Activated effector memory CD4-positive, alpha-beta T cell treated with Interleukin-2 at 50 U/mL for 16 hours (primary cell): ENCODE data around the gene HEBP1.

Source experiments
- DNase-seq: peaks from one replicate; pipeline ENCODE4 v3.0.0-alpha.2; 2020

HEBP1 gene

DNA sequence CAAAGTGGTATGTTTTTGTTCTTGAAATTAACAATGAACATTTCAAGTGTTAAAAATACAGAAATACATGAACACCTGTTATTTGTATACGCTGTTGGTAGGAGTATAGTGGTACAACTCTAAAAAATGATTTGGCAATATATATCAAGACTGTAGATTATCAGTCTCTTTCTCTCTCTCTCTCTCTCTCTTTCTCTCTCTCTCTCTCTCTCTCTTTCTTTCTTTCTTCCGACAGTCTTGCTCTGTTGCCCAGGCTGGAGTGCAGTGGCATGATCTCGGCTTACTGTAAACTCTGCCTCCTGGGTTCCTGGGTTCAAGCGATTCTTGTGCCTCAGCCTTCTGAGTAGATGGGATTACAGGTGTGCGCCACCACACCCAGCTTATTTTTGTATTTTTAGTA lies 12.6 kb downstream of the HEBP1 start:
- no peak for DNase-seq

DNA sequence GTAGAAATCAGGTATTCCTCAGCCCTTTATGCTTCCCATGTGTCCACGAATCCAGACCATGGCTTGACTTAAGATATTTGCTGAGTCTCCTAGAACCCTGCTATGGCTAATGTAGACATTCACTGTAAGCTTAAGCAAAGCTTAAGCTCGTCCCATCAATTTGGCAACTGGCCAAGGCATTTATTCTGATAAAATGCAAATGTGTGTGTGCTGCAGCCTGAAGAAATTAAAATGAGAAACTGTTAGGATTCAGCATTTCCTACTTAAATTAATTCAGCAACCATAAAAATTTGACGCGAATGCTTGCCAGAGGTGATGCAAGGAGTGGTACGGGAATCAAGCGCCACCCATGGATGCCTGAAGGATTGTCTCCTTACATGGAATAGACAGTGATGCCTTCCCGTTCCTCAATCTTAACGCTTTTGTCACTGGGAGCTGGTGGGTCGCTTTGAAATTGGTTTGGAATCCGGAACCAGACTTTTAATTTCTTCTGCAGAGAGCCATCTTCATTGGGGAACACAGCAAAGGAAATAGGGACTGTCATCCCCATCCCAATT lies 13.2 kb downstream of the HEBP1 start:
- DNase-seq = no peak

DNA sequence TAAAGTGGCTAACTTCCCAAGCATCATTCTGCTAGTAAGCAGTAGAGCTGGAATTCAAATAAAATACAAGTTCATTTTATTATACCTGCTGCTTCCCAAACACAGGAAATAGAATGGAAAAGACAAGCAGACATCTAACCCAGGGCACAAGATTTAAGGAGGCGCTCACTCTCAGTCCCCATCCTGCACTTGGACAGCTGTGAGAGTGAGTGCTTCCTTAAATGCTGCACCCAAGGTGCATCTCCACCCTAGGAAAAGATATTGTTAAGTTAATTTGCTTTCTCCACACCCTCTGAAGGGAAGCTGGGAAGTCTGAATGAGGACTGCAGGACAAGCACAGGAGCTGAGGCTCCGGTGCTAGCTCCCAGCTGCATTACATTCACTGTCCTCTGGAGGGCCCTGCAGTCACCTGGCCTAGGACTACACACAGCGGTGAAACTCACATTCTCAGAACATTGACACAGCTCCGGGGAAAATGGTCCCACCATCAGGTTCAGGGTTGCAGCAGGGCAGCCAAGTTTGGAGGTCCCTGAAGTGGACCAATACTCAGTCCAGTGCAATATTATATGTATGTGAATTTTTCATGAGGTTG lies 14.2 kb downstream of the HEBP1 start:
- no peak for DNase-seq

DNA sequence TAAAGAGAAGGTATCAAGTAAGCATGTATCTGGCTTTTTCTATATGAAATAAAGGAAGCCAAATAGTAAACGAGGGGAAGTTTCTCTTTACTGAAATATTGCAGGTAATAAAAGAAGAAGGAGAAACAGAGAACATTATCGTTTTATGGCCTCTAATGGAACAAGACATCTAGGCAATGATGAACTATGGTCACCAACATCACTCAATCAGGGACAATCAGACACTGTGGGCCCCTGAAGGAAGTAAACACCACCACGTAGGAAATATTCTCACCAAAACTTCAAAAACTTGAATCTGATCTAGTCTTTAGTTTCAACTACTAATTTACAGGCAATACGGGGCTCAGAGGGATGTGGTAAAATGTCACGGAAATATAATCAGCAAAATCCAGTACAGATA lies 15.9 kb downstream of the HEBP1 start:
- DNase-seq = no peak

DNA sequence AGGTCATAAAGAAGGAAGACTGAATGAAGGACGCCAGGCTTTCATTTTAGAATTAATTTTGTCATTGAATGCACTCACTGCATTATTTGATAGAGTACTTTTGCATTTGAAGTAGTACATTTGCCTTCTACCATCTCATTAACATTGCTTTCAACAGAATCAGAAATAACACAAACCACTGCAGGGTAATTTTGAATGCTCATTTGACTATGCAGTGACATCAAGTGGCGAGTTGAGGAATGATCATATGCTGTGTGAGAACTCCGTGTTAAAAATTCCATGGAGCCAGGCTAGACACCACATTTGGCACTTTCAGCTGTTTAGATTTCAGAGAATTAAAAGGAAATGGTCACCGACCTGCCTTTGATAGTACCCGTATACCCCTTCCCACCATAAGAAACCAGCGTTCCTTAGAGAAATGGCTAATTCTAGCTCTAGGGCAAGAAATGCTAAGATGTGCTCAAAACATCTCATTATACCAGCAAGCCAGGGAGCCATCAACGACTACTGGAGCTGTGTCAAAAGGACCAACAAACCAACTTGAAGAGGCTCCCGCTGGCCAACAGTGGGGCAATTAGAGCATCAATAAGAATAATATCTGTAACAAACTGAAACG lies 16.5 kb downstream of the HEBP1 start:
- no peak for DNase-seq

DNA sequence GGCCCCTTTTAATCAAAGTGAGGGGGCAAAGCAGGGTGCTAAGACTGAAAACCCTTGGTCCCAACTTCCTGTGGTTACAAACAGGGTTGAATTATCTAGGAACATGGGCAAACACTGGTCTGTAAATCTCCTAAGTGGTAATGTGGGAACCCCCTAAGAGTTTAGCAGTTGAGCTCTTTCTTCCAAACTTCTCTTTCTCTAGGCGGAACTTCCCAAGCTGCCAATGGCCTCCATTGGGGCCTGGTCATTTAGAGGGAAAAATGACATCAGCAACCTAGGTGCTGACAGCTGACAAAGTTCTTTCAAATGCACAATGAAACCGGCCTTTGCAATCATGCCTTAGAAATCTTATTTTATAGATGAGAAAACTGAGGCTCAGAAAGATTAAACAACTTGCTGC lies 17.7 kb downstream of the HEBP1 start:
- DNase-seq = no peak

DNA sequence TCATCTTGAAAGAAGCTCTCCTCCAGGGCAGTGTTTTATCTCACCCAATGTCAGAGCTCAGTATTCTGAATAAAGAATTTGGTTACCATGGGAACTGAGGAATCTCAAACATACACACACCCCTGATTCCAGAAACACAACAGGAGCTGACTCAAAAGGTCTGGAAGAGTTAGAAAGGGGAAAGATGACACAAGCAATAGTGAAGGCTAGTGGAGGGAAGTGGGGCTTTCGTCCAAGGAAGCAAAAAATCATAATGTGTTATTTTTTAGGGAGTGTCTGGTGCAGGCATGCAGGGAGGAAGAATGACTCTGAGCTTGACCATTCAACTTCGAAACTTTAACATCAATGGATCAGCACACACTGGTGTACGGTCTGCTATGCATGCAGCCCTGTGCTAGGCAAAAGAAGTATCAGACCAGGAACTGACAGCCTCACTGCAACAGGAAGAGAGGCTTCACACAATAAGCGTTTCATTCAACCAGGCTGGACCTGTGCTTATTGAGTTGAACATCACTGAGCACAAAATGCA lies 20.3 kb downstream of the HEBP1 start:
- no peak for DNase-seq

DNA sequence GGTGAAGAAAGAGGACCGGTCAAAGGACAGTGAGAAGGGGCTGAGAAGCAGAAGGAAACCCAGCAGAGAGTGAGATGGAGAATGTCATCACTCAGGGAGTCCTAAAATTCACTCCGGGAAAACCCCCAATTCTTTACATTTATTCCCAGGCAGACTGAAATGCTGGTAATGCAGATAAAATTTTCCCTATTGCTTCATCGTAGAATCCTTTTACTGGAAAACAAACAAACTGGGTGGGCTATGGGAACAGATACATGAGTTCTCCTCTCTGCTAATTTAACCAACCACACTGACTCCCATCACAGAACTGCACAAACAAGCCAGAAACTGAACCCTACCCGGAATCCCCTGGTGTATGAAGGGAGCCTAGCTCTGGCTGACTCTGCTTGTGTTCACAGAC lies 20.9 kb downstream of the HEBP1 start:
- DNase-seq = no peak

DNA sequence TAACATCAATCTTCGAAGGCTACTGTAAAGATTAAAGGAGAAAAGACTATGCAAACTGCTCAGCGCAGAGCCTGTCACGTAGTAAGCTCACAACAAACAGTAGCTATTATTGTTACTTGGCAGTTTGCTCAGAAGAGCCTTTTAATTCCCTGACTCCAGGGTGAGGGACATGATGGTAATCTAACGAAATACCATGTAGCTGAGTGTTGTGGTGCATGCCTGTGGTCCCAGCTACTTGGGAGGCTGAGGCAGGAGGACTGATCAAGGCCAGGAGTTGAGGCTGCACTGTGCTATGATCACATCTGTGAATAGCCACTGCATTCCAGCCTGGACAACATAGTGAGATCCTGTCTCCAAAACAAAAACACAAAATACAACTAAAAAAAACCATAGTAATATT lies 22.8 kb downstream of the HEBP1 start:
- DNase-seq = no peak

DNA sequence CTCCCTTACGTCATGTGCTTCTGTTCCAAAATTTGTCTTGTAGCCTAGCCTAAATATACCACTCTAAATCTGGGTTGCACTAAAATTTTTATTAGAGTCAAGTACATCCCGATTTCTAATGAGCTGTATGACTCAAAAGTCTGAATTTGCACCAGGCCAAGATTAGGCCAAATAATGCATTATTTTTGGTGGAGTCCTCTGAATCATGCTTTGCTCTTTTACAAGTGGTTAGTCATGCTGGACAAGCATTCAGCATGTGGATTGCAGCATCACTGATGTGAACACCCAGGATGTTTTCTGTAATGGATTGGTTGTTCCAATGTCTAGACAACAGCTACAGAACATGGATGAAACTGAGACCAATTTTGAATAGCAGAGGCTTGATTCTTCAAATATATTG lies 23.7 kb downstream of the HEBP1 start:
- no peak for DNase-seq

DNA sequence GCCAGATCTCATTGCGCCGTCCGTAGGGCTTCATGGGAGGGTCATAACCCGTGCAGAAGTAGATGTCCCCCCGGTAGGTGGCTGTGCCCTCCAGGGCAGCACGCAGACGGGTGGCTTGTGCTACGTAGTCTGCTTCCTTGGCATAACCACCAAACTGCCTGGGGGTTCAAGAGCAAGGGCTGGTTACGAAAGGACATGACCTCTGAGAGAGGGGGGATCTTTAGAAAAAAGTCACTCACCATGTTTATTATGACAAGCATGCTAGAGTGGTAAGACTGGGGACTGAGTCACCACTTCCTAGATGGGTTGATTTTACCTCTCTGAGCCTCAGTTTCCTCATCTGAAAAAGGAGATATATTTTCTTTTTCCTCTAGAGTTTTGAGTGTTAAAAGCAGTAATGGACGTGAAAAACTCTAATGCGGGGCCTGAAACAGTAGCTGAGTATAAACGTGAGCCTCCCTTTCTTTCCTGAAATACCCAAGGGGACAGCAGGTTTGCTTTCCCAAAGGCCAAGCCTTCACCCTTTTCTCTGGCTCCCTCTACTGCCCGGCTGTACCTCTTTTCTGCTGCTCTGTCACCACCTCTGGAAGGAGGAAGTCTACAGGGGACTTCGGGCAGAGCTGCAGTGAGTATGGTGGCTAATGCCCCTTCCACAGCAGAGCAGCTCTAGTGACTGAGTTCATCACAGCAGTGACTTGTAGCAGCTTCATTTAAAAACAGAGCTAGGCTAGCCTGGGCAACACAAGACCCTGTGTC lies 24.6 kb downstream of the HEBP1 start:
- no peak for DNase-seq

DNA sequence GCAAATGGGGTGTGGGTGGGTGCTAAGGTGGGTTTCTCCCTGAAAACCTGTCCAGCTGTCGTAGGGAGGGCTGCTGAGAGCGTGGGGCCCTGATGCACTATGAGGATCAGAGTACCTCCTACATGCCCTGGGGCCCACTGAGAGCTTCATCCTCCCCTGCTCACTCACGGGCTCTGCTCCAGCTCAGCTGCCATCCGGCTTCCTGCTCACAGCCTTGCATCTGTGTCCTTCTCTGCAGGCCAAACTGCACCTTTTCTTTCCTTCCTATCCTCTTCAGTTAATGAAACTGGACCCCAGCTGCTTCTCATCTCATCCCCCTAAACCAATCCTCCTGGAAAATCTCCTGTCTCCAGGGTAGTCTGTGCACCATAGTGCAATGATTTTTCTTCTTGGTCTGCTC lies 25.9 kb downstream of the HEBP1 start:
- no peak for DNase-seq

DNA sequence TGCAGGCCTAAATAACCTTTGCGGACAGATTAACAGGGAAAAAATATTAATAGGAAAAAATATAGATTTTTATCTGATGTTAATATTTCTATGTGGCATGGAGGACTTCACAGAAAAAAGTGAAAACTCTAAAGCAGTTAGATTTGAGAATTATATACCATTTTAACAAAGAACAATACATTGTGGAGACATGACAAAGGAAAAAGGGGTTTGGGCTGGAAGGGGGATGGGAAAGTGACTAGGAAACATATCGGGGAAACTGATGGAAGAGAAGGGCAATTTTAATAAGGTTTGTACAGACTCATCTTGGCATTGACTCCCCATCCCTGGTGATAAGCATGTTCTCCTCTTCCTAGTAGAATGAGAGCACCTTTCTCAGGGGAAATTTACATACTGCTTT lies 27.0 kb downstream of the HEBP1 start:
- DNase-seq = no peak

DNA sequence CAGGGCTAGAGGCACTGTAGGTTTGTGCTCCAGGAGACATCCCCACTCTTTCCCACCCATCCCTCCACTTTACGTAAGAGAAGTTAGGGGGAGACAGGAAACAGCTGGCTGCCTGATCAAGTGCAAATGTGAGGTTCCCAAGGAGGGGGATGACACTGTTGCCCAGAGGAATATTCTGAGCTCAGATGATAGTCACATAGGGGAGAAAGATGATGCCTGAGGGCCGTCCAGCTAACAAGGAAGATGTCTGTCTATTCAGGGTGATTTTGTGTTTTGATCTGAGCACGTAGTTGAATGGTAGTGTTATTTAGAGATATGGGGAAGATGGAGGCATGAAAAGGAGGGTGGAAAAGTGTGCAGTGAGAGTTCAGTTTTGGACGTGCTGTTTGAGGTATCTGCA lies 34.2 kb downstream of the HEBP1 start:
- no peak for DNase-seq

DNA sequence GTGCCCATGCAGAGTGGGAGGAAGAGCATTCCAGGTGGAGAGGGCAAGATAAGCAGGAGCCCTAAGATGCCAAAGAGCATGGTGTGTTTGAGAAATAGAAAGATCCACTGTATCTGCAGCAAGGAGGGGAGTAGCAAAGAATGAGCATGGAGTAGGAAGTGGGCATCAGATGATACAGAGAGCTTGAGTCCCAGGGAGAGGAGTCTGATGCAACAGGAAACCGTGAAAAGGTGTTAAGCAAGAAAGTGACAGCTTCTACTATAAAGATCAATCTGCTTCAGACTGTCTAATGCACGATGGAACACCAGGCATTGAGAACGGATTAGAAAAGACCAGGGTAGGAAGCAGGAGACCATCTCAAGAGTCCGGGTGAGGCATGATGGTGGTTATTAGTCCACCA lies 35.8 kb downstream of the HEBP1 start:
- no peak for DNase-seq

DNA sequence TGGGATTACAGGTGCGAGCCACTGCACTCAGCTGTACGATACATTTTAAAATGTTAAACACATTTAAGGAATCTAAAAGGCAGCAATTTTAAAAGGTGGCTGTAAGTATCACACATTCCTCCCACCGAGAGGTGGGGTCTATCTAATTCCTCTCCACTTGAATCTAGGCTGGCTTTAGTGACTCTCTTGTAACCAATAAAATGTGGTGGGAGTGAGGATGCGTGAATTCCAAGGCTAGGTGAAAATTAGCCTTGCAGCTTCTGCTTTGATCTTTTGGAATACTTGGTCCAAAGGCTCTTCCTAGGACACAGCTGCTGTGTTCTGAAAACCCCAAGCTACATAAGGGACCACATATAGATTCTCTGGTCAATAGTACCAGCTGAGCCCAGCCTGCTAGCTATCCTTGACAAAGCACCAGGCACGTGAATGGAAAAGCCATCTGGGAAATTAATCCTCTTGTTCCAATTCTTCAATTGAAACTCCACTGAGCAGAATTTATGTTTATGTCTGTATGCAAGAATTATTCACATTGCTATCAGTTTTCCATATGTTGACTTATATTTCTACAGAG lies 39.3 kb downstream of the HEBP1 start:
- no peak for DNase-seq

DNA sequence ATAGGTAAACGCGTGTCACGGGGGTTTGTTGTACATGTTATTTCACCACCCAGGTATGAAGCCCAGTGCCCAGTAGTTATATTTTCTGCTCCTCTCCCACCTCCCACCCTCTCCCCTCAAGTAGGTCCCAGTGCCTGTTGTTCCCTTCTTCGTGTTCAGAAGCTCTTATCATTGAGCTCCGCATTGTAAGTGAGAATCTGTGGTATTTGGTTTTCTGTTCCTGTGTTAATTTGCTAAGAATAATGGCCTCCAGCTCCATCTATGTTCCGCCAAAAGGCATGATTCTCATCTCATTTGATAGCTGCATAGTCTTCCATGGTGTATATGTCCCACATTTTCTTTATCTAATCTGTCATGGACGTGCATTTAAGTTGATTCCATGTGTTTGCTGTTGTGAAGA lies 41.2 kb downstream of the HEBP1 start:
- DNase-seq = no peak

DNA sequence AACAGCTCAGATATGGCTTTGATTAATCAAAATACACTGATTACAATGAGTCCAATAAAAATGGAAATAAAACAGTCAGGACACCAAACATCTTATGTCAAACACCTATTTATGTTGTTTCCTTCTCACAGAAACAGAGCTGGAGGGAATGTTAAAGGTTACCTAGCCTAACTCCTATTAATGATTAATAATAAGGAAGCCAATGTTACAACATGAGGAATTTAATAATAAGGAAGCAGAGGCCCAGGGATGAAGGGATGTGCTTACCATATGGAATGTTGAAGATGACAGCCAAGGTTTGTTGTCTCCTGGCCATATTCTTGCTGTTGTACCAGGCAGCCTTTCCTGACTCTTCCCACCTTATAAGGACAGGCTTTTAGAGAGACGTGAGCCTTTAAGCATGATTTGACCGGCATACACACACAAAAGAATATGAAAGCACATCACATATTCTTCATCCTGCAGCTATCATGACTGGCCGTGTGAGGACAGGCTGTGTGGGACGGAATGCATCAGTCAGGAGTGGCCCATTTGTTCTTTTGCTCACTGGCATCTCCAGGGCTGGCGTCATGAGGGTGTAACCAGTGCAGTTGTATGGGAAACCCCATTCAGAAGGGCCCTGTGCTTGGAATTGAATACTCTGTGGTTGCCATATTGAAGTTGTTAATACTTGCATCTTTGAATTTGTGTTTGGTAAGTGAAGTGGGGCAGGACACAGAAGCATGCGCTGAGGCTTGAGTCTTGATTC lies 45.0 kb downstream of the HEBP1 start:
- no peak for DNase-seq

DNA sequence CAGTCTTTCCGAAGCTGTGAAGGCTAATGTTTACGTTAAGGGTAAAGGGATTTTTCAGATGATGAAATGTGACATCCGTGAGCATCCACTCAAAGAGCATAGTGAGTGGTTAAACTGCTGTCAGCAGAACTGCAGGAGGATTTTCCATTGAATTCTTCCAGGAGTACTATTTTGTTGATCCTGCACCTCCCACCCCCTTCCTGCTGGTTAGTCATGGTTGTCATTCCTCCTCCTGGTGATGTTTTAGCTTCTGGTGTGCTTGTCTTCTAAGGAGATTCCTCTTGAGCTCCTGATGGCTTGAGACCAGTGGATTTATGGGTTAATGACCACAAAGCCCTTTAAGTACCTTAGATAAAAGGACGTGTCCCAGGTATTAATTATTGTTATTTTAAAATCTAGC lies 45.7 kb downstream of the HEBP1 start:
- no peak for DNase-seq

DNA sequence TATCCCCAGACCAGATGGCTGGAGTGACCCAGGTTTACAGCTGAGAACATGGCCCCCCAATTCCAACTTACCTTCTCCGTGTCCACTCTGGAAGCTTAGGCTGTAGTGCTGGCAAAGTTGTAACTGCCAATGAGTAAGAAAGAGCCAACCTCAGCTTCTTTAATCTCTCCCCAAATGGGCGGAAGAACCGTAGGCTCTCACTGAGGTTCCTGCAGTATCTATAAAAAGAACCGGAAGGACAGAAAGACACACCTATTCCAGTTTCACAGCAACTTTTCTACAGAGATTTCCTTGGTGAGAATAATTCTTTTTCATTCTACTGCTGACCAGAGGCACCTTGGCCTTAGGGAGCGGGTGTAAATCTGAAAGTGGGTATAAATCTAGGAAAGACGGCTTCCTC lies 48.0 kb downstream of the HEBP1 start, which contains the start of gene GPRC5D:
Gene GPRC5D (minus strand): TSS at position 135 of the 400 bp plus-strand sequence. CDS start 1,786 bp downstream, outside the sequence.
- DNase-seq = no peak

DNA sequence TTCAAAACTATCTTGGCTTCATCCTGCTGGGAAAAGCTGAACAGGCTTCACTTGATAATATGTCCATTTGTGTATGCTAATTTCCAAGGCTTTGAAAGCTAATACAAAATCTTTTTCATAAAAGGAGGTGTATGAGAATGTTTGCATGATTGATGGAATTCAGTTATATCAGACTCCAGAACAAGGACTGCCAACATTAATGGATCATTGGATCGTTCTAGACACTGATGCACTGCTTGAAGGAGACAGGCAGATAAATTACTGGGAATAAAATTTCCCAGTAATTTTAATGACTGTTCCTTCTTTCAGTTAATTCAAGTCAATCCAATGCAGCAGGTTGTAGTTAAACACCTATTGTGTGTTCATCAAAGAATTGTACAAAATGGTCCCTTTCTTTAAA lies 48.6 kb downstream of the HEBP1 start:
- no peak for DNase-seq

DNA sequence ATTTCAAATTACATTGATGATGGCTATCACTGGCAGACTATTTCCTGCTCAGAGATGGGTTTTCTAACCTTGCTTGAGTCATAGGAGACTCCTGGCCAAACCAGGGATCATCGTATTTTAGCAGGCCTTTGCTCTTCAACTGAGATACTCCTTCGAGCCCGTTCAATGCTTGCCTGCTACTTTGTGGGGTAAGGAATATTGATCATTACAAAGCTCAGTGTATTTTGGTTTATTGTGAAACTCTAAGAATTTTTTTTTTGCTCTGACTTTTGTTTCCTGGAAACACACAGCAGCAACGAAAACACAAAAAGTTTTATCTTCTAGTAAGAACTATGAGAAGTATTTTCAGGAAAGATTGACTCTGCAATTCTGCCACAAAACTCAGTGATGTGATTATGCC lies 52.2 kb downstream of the HEBP1 start:
- DNase-seq = no peak
